Measurements from ENCODE around the gene TRMO.
A peak's percentile ranks its signal among the peaks of the same experiment; 100 is the strongest.

TRMO gene

GRCh38 chr9:97857606-97858392, 64.5 kb downstream of the TRMO start:
- peak in 2 of 6 experiments; percentile 22 to 24 for DNase-seq

GRCh38 chr9:97856857-97857605, 65.3 kb downstream of the TRMO start:
- peak in 1 of 6 experiments; percentile 17 for DNase-seq

- no peak for DNase-seq
Measured at GRCh38 chr9:97855899-97856298, 66.4 kb downstream of the TRMO start.

GRCh38 chr9:97855486-97855875, 66.8 kb downstream of the TRMO start:
- no peak for DNase-seq

GRCh38 chr9:97854696-97855485, 67.4 kb downstream of the TRMO start:
- DNase-seq = peak in 1 of 6 experiments; percentile 17
